Measurements from ENCODE around the gene FMNL1. TPM values are rescaled to one million over a fixed set of nuclear protein-coding genes. Genes with fewer than 3 reads are reported as not detected.
A peak's percentile ranks its signal among the peaks of the same experiment; 100 is the strongest.

FMNL1 gene
- polyA plus RNA-seq, 3 donors from 2014 or later = 17.6 to 66.7 (median 25.3) TPM

- Mint-ChIP-seq H3K27me3 (ENCODE audit: low read depth in 3 of 3) (peaks cover 5 to 26% (median 8%) of the 10 kb centered on the region in 3 donors), H3K27ac (peak overlapping the region; percentile 63 to 99 (median 82)), H3K4me3 (no peak overlapping the region), H3K36me3 (peaks cover 4 to 28% (median 15%) of the 10 kb centered on the region in 3 donors), H3K9me3 (no peaks in the 10 kb centered on the region), H3K4me1 (peaks cover 65 to 70% of the 10 kb centered on the region in 2 donors)
- no peak for DNase-seq
Observed at GRCh38 chr17:45233423-45233924, 11.8 kb downstream of the FMNL1 start.

- peaks cover 2 to 21% (median 8%) of the 10 kb centered on the region in 3 donors for H3K27me3 Mint-ChIP-seq (ENCODE audit: low read depth in 3 of 3)
- H3K9me3 Mint-ChIP-seq = no peaks in the 10 kb centered on the region
- H3K36me3 Mint-ChIP-seq = peaks cover 14 to 38% (median 24%) of the 10 kb centered on the region in 3 donors
- no peak for DNase-seq
- H3K4me1 Mint-ChIP-seq = peaks cover 58 to 66% of the 10 kb centered on the region in 2 donors
- H3K4me3 Mint-ChIP-seq = no peak overlapping the region
- peak overlapping the region; percentile 77 to 99 (median 88) for H3K27ac Mint-ChIP-seq
Observed at GRCh38 chr17:45234641-45235415, 13.1 kb downstream of the FMNL1 start.

DNA sequence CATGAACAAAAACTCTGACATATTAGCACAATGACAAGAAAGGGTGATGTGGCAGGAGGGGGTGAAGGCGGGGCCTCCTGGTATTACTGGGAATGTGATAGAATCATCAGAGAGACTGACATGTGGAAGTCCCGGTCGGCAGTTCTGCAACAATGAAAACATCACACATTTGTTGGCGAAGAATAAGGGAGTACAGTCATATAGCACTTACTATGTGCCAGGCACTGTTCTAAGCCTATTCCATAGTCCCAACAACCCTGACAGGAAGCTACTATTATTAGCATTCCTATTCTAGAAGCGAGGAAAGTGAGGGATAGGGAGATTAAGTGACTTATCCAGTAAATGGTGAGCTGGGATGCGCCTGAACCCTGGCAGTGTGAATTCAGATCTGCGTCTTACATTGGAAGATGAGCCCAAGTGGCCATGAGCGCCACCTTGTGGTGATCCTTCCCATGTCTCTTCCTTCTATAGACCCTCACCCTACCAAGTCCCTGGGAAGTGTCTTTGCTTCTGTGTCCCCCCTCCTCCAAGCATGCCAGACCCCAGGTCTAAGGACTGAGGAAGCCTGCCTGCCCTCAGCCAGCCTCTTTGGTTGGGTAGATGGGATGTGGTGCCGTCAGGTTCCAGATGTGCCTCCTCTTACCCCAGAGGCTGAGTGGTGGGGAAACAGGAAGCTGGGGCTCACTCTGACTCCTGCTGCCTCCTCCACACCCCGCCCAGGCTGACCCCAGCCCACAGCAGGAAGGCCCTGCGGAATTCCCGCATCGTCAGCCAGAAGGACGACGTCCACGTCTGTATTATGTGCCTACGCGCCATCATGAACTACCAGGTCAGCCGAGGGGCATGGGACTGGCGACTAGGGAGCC, 14.0 kb downstream of the FMNL1 start:
- H3K27me3 Mint-ChIP-seq (ENCODE audit: low read depth in 3 of 3) = peaks cover 2 to 18% (median 8%) of the 10 kb centered on the region in 3 donors
- H3K9me3 Mint-ChIP-seq = no peaks in the 10 kb centered on the region
- peak overlapping the region; percentile 77 to 99 (median 88) for H3K27ac Mint-ChIP-seq
- H3K4me3 Mint-ChIP-seq = no peak overlapping the region
- DNase-seq = peak; percentile 70 to 77 (median 71)
- H3K36me3 Mint-ChIP-seq = peaks cover 17 to 42% (median 30%) of the 10 kb centered on the region in 3 donors
- peaks cover 50 to 63% of the 10 kb centered on the region in 2 donors for H3K4me1 Mint-ChIP-seq

- Mint-ChIP-seq H3K27ac (peak overlapping the region in 3 of 6 donors; percentile 77 to 91 (median 87)), H3K4me1 (peaks cover 48 to 61% of the 10 kb centered on the region in 2 donors), H3K36me3 (peaks cover 17 to 42% (median 30%) of the 10 kb centered on the region in 3 donors), H3K9me3 (peaks cover 0 to 1% (median 0%) of the 10 kb centered on the region in 6 donors), H3K27me3 (ENCODE audit: low read depth in 3 of 3) (peaks cover 2 to 18% (median 10%) of the 10 kb centered on the region in 3 donors), H3K4me3 (no peak overlapping the region)
- DNase-seq = no peak
Observed at GRCh38 chr17:45236282-45236606, 14.6 kb downstream of the FMNL1 start.

GRCh38 chr17:45237686-45238085, 16.0 kb downstream of the FMNL1 start:
- DNase-seq = no peak
- Mint-ChIP-seq H3K27ac (peak overlapping the region; percentile 27 to 84 (median 60)), H3K9me3 (peaks cover 0 to 1% (median 0%) of the 10 kb centered on the region in 6 donors), H3K4me3 (no peak overlapping the region), H3K36me3 (peaks cover 19 to 41% (median 32%) of the 10 kb centered on the region in 3 donors), H3K4me1 (peaks cover 33 to 47% of the 10 kb centered on the region in 2 donors), H3K27me3 (ENCODE audit: low read depth in 3 of 3) (peaks cover 2 to 16% (median 12%) of the 10 kb centered on the region in 3 donors)

GRCh38 chr17:45238155-45238774, 16.6 kb downstream of the FMNL1 start:
- Mint-ChIP-seq H3K4me3 (no peak overlapping the region), H3K4me1 (peaks cover 30 to 44% of the 10 kb centered on the region in 2 donors), H3K27ac (peak overlapping the region in 5 of 6 donors; percentile 27 to 84 (median 60)), H3K36me3 (peaks cover 21 to 42% (median 33%) of the 10 kb centered on the region in 3 donors), H3K9me3 (peaks cover 0 to 1% (median 0%) of the 10 kb centered on the region in 6 donors), H3K27me3 (ENCODE audit: low read depth in 3 of 3) (peaks cover 2 to 16% (median 15%) of the 10 kb centered on the region in 3 donors)
- DNase-seq = no peak

- peaks cover 2 to 20% (median 14%) of the 10 kb centered on the region in 3 donors for H3K27me3 Mint-ChIP-seq (ENCODE audit: low read depth in 3 of 3)
- H3K4me3 Mint-ChIP-seq = no peak overlapping the region
- H3K27ac Mint-ChIP-seq = no peak overlapping the region
- H3K9me3 Mint-ChIP-seq = peaks cover 0 to 1% (median 0%) of the 10 kb centered on the region in 6 donors
- peaks cover 26 to 42% (median 33%) of the 10 kb centered on the region in 3 donors for H3K36me3 Mint-ChIP-seq
- peaks cover 20 to 29% of the 10 kb centered on the region in 2 donors for H3K4me1 Mint-ChIP-seq
- DNase-seq = no peak
Observed at GRCh38 chr17:45240905-45241327, 19.2 kb downstream of the FMNL1 start.

DNA sequence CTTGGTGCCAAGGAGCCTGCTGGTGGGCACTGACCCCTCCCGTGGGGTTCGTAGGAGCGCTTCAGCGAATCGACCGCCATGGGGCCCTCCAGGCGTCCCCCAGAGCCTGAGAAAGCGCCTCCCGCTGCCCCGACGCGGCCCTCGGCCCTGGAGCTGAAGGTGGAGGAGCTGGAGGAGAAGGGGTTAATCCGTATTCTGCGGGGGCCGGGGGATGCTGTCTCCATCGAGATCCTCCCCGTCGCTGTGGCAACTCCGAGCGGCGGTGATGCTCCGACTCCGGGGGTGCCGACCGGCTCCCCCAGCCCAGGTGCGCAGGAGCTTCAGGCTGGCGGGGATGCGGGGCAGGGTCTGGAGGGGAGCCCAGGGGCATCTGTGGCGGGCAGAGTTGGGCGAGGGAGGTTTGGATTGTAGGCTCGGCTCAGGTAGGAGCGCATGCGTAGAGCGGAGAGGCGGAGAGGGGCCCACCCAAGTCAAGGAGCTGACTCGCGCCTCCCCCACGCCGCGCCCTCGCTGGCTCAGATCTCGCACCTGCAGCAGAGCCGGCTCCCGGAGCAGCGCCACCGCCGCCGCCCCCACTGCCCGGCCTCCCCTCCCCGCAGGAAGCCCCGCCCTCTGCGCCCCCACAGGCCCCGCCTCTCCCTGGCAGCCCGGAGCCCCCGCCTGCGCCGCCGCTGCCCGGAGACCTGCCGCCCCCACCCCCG, 19.8 kb downstream of the FMNL1 start:
- DNase-seq = no peak
- Mint-ChIP-seq H3K9me3 (peaks cover 0 to 1% (median 0%) of the 10 kb centered on the region in 6 donors), H3K36me3 (peaks cover 26 to 46% (median 33%) of the 10 kb centered on the region in 3 donors), H3K4me1 (peaks cover 25 to 33% of the 10 kb centered on the region in 2 donors), H3K27ac (no peak overlapping the region), H3K27me3 (ENCODE audit: low read depth in 3 of 3) (peaks cover 4 to 20% (median 14%) of the 10 kb centered on the region in 3 donors), H3K4me3 (no peak overlapping the region)

DNA sequence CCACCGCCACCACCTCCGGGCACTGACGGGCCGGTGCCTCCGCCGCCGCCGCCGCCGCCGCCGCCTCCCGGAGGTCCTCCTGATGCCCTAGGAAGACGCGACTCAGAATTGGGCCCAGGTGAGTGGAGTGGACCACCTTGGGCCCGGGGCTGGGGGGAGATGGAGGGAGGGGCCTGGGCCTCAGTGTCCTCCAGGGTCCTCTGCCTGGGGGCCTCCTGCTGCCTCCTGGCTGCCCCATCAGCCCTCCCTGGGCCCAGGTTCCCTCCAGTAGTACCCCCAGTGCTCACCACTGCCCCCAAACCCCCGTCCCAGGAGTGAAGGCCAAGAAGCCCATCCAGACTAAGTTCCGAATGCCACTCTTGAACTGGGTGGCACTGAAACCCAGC, 20.3 kb downstream of the FMNL1 start:
- H3K4me3 Mint-ChIP-seq = no peak overlapping the region
- peaks cover 0 to 1% (median 0%) of the 10 kb centered on the region in 6 donors for H3K9me3 Mint-ChIP-seq
- H3K27ac Mint-ChIP-seq = peak overlapping the region in 2 of 6 donors; percentile 3 to 37
- DNase-seq = no peak
- peaks cover 6 to 20% (median 14%) of the 10 kb centered on the region in 3 donors for H3K27me3 Mint-ChIP-seq (ENCODE audit: low read depth in 3 of 3)
- peaks cover 26 to 48% (median 33%) of the 10 kb centered on the region in 3 donors for H3K36me3 Mint-ChIP-seq
- peaks cover 31 to 39% of the 10 kb centered on the region in 2 donors for H3K4me1 Mint-ChIP-seq

- DNase-seq = no peak
- no peak overlapping the region for H3K27ac Mint-ChIP-seq
- H3K4me1 Mint-ChIP-seq = peaks cover 42 to 45% of the 10 kb centered on the region in 2 donors
- H3K36me3 Mint-ChIP-seq = peaks cover 22 to 36% (median 22%) of the 10 kb centered on the region in 3 donors
- peaks cover 0 to 1% (median 0%) of the 10 kb centered on the region in 6 donors for H3K9me3 Mint-ChIP-seq
- no peak overlapping the region for H3K4me3 Mint-ChIP-seq
- H3K27me3 Mint-ChIP-seq (ENCODE audit: low read depth in 3 of 3) = peaks cover 6 to 17% (median 15%) of the 10 kb centered on the region in 3 donors
Observed at GRCh38 chr17:45243750-45244149, 22.1 kb downstream of the FMNL1 start.

DNA sequence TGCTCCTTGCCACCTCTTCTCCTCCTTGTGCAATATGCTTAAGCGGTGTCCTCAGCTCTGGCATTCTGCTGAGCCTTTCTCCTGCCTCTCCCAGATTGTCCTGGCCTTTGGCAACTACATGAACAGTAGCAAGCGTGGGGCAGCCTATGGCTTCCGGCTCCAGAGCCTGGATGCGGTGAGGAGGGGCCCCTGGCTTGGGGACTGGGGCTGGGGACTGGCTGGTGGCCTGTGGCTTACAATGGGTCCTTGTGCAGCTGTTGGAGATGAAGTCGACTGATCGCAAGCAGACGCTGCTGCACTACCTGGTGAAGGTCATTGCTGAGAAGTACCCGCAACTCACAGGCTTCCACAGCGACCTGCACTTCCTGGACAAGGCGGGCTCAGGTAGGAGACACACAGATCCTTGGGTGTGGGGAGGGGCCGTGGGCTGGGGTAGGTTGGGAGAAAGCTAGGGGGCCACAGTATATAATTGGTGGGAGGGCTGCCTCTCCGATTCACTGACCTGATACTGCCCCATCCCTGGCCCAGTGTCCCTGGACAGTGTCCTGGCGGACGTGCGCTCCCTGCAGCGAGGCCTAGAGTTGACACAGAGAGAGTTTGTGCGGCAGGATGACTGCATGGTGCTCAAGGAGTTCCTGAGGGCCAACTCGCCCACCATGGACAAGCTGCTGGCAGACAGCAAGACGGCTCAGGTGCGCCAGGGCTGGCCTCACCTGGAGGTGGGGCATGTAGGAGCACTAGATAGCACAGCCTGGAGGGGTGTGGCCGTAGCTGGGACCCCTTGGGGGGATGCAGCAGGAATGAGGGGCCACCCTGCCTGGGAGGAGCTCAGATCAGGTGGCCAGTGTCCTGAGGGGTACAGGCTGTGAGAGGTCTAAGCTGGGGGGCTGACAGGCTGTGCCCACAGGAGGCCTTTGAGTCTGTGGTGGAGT, 23.3 kb downstream of the FMNL1 start:
- no peak overlapping the region for H3K4me3 Mint-ChIP-seq
- DNase-seq = no peak
- H3K9me3 Mint-ChIP-seq = peaks cover 0 to 1% (median 0%) of the 10 kb centered on the region in 6 donors
- peaks cover 6 to 12% (median 11%) of the 10 kb centered on the region in 3 donors for H3K27me3 Mint-ChIP-seq (ENCODE audit: low read depth in 3 of 3)
- H3K36me3 Mint-ChIP-seq = peaks cover 11 to 24% (median 11%) of the 10 kb centered on the region in 3 donors
- H3K27ac Mint-ChIP-seq = peak overlapping the region; percentile 37 to 87 (median 71)
- peaks cover 36 to 38% of the 10 kb centered on the region in 2 donors for H3K4me1 Mint-ChIP-seq

Data from immature natural killer cell (primary cell).